HG02973 (cell line): ENCODE measurements around the gene HOXA5.

Experiments
- ATAC-seq: cut with Tn5 transposase; IDR thresholded peaks from one replicate; pipeline ENCODE4 v1.9.1; 2021; ENCODE audit warnings: moderate library complexity; ENCODE audit not compliant: unreplicated experiment

HOXA5 gene

DNA sequence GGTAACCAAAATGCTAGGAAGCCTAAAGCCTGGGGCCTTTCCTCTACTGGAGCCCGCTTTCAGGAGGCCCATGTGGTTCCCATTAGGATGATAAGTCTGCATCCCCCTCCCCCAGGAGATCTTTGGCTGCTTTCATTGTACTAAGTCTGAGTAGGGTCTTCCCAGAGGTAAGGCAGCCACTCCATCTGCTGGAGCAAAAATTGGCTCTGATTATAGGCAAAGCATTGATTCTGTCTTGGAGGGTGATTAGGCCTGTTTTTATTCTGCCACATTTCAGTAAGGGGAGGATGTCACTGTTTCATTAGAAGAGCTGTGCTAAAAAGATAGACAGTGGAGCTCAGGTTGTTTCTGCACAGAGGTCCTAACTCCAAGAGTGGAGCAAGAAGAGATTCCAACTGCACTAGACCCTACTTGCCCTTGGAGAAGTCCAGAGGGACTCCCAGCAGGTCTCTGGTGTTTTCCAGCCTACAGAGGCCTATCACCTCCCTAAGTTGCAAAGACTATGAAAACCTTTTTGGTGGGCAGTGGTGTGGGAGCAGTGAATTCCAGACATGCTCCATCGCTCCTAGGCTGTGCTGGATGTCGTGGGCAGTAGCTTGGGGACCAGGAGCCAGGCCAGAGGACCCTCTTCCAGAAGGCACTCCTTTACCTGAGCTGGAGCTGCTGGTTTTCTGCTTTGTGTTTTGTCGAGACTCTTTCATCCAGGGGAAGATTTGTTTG, 33.9 kb downstream of the HOXA5 start:
- ATAC-seq: no peak

DNA sequence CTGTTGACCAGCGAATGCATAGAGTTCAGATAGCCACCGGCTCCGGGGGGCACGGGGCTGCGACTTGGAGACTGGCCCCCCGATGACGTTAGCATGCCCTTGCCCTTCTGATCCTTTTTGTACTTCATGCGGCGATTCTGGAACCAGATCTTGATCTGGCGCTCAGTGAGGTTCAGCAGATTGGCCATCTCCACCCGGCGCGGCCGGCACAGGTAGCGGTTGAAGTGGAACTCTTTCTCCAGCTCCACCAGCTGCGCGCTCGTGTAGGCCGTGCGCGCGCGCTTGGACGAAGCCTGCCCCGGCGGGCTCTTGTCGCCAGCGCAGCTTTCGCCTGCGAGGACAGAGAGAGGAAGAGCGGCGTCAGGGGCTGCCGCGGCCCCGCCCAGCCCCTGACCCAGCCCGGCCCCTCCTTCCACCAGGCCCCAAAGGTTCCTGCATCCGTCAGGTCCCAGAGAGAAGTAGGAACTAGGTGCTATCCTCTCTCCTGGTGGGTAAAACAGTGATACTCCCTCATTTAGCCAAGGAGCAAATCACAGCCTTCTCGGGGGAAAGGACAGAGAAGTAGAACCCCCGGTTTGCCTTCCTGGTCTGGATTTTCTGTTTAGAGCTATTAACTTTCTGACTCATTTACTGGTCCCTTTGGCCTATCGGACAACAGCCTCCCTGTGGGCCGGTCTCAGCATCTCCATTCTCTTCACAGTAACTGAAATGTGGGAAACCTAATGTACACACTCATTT, 34.9 kb downstream of the HOXA5 start:
- no peak for ATAC-seq

DNA sequence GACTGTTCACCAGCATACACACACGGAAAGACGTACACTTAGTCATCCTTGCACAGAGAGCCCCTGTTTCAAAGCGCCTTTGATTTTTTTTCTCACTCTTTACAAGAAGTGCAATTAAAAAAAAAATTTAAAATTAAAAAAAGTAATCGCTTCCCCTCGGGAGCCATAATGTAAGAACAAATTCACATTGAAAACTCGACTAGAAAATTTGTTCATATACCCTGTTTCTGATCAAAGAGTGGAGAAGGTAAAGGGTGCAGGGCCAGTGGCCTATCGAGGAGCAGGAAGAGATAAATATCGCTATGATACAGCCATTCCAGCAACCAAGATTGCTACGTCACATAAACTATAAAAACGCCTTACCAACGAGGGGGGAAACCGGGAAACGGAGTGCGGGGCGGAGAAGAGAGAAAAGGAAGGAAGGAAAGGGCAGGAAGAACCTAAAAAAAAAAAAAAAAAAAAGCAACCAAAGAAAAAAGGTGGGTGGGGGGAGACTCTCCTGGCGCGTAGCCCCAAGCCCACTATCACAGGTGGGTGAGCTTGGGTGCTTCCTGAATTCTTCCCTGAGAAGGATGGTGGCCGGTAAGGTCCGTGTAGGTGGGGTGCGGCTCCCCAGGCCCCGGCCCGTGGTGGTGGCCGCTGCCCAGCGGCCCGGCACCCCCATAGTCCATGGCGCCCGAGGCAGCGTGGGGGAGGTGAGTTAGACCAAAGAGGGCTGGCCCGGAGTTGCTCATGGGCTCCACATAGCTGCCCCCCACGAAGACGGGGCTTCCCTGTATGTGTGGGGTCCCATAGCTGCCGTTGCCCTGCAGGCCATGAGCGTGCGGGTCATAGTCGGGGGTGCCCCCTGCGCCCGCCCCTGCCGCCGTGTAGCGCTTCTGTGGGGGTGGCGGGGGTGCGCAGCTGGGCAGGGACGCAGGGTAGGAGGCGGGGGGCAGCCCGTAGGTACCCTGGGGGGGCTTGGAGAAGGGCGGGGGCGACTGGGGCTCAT, 35.8 kb downstream of the HOXA5 start:
- ATAC-seq: no peak

DNA sequence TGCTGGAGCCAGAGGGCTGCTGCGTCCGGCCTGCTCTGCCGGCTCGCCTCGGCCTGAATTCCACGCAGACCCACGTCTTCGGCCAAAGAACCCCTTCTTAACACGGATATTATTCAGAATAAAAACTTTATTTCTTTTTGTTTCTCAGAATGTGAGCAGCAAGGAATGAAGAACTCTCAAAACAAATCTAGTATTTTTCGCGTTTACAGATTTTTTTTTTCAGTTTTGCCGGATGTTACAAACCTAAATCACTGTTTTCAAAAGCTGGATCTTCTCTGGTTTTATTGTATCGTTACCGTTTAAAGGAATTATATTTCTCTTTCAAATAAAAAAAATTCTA, 36.6 kb downstream of the HOXA5 start:
- ATAC-seq: no peak

DNA sequence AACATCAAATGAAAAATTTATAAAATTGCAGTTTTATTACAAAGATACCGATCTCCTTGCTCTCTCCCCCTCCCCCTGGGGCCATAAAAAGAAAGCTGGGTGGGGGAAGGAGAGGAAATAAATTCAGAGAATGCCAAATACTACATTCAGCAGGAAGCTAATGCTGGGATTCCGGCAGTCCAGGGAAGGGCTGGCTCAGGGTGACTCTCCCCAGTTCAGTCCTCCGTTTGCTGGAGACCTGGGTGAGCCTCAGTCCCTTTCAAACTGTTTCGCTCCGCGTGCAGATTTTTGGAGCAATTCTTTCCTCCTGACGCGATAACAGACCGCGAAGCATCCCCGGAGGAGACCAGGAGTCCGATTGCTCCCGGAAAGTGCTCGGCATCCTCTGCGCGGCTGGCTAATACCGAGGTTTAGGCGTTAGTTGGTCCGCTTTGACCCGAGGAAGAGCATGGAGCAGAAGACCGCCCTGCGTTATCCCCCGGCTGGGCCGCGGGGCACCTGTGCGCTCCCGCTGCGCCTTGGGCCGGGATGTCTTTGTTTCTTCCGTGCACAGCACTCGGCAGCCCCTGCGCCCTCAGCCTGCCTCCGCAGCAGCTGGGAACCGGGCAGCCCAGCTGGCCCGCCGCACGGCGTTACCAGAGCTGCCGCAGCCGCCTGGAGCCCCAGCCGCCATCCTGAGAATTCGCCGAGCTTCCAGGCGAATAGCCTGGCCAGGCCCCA, 37.1 kb downstream of the HOXA5 start:
- no peak for ATAC-seq

DNA sequence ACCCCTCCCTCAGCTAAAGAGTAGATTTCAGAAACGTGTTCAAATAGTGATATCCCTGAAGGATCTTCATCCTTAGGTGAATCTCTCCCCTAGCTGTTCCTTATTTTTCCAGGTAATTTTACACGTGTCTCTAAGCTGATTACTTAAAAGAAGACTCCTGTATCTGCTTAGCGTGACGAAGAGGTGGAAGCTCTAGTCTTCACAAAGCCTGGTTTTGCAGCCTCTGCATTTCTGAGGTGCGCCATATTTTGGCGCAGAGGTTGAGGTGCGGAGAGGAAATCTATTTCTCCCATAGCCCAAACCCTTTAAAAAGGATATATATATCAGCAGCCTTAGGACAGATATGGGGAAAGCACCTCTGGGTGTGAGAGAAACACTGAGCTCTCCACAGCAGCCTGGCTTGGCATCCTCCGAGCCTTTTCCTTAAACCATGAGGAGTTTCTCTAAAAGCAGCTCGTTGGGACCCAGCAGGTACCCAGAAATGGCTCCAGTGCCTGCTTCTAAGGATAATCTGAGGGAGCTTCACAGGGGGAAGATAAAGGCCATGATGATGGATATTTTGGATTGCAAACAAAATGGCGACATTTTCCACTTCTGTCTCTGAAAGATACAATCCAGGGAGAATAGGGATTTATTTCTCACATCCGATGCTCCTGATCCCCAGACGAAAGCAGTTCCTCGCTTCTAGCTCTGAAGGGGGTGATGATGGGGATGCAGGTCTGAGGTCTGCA, 38.0 kb downstream of the HOXA5 start:
- no peak for ATAC-seq

DNA sequence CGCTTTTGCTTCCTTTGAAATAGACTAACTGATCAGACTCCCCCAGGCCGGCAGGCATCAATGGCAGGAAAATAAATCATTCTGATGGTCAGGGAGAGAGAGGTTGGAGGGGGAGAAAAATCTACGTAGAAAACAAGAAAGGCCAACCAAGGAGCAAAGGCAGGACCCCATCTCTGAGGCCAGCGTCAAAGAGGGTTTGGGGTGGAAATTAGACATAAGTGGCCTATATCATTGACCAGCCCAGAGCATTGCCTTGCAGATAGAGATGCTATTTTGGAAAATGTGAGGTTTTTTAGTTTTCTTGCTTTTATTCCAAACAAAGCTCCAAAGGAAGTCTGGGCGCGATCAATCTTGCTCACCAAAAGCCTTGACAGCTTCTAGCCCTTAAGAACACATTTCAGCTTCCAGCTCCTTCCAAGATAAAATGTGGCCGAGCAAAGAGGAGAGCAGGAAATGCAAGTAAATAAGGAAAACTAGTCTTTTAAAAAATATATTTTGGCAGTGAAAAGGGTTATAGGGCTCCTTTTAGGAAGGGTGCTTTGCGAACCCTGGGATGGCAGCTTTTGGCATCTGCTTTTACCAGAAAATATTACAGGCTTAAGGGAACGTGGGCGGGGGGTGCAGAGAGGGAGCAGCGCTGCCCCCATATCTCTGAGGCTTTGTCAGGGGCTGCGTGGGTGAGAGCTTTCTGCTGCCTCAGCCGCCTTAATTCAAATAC, 39.0 kb downstream of the HOXA5 start:
- no peak for ATAC-seq

DNA sequence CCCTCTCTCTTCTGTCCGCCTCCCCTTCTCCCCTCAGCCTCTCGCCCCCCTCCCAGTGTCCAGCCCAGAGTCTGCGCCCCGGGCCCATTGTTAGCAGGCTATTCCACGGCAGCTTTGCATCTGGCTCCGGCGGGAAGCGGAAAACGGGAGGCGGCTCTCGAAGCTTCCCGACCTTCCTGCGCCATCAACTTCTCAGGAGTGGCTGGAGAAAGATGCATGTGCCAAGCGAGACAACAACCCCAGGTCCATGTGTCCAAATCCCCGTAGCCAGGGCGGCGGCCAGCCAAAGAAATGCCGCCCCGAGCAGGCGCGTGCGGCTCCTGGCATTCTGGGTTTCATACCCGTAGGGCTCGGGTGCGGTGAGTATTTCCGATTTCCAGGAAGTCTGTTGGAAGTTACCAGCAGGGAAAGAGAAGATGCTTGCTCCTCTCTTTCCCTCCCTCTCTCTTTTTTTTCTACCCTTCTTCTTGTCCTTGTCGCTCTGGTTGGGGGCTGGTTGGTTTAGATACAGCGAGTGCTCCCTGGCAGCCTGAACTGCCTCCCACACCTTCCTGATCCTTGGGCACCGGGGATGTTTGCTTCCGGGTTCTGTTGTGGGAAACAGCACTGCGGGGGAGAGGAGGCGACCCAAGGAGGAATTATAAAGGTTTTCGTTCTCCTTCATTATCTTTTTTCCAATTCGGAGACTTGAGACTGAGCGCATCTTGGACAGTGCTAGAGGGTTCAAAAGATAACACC, 39.8 kb downstream of the HOXA5 start:
- ATAC-seq: no peak

DNA sequence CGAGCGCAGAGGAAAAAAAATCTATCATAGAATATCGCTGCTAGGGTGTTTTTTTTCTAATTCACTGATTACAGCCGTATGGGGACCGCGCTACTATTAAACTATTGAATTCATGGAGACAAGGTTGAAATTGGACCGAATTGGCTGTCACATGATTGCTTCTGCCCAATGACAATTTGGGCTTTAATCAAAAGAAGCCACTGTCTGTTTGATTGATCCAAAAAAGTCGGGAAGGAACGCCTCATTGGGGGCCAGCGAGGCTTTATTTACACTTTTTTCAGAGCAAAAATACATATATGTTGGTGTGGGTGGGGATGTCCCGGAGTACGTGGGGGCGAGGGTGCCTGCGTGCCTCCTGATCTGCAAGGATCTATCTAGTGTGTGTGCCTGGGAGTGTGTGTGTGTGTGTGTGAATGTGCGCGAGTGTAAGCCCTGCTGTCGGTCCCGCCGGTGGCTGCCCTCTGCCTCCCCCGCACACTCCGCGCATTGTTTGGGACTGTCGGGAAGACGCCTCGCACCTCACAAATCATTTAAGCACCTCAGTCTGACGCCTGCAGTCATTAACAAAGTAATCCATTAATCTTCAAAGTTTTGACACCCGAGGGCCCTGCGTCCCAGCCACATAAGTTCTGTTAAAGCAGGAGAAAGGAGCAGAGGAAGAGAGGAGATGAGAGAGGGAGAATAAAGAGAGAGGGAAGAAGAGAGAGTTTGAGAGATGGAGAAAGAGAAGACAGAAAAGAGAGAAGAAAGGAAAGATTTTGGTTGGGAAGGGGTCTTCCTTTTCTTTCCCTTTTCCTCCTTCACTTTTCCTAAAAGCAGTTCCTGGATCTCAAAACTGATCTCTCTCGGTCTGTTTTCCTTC, 40.7 kb downstream of the HOXA5 start, which contains the start of gene HOXA2:
Gene HOXA2 (minus strand): TSS at position 103 of the 862 bp plus-strand sequence. CDS start 183 bp downstream, outside the sequence.
- ATAC-seq: no peak

DNA sequence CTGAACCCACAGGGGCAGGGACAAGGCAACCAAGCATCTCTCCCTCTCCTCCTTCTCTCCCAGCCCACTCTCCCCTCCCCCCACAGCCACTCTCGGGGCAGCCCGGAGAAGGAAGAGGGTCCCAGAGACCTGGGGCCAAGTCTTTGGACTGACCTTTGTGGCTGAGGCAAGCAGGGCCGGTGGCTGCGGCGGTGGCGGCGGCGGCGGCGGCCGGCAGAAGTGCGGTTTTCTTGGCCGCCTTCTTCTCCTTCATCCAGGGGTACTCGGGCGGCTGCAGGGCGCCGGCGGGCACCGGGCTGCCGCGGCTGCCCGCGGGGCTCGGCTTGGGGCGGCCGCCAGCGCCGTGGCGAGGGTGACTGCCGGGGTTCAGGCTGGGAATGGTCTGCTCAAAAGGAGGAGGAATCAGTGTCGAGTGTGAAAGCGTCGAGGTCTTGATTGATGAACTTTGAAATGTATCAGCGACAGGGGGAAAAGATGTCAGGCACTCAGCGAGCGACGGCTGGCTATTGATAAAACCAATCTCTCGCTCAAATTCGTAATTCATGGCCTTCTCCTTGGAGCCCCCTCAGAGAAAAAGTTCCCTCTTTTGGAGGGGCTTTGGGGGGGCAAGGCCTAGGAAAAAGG, 41.4 kb downstream of the HOXA5 start:
- ATAC-seq: no peak

DNA sequence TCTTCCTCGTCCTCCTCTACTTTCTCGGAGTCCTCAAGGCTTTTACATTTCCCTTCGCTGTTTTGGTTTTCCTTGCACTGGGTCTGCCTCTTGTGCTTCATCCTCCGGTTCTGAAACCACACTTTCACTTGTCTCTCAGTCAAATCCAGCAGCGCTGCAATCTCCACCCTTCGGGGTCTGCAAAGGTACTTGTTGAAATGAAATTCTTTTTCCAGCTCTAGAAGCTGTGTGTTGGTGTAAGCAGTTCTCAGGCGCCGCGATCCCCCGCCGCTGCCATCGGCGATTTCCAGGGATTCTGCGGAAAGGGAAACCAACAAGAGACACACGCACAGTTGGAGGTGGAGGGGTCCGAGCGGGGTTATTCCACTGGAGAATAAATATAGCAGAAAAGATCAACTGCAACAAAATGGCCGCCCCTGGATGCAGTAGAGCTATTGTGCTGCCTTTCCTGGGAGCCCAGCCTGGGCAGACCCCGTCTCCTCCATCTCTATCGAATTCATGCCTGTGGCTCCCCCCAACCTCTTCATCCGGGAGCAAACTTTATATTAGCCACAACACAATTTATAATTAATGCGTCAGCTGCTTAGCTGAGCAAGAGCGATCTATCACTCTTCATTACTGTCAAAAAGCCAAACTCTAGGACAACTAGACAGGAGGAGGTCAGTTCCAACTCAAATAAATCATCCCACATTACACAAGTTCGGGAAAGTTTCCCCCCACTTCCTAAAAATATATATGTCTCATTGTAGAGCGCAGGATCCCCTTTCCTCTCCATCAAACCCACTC, 42.1 kb downstream of the HOXA5 start:
- no peak for ATAC-seq

DNA sequence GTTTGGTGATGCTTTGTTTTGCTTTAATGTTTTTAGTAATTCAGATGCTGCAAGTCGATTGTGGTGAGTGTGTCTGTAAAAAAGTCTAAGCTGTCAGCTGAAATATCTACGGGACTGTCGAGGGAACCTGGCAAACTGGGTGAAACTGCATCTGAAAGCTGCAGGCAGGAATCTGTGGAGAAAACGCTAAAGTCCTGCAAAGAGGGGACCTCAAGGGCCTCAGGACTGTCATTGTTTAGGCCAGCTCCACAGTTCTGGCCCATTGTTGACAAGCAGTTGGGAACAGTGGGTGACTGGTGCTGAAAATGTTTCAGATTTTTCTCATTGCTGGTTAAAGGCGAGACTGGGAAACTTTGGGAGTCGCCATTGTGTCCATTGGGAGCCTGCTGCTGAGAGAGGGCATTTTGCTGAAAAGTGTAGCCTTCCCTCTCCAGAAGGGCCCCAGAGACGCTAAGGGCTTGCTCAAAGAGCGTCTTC, 42.7 kb downstream of the HOXA5 start:
- ATAC-seq: no peak

DNA sequence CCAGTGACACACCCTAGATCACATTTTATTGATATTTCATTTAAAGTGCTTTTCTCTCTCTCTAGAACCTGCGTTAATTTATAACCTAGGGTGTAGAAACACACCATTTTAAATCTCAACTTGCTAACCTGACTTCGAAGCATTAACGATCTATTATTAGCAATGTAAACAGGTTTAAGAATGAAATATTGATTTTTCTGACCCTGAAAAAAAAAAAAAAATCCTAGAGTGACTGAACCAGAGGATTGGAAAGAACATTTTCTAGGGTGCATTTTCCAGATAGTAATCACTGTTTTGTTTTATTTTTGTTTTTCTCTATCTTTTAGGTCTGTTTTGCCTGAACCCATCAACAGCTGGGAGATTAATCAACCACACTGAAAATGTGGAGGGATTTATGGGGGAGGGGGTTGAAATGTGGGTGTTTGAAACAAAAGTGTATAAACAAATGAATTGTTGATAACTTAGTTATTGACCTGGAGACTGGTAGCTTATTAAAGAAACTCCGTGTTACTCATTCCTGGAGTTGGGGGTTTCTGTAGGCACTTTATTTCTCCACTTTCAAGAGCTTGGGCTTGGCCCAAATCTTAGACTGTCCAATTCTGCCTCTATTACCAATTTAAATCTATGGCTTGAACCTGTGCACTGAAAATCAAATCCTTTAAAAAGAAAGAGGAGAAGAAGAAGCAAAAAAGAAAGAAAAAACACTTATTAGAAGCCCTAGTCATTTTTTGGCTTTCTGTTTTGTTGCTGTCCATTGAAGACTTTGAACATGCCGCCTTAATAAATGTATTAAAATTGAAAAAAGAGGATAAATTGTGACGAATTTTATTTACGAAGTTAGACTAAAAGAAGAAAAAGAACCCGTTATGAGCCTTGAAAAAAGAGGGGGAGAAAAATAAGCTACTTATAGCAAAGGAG, 43.8 kb downstream of the HOXA5 start:
- ATAC-seq: no peak

DNA sequence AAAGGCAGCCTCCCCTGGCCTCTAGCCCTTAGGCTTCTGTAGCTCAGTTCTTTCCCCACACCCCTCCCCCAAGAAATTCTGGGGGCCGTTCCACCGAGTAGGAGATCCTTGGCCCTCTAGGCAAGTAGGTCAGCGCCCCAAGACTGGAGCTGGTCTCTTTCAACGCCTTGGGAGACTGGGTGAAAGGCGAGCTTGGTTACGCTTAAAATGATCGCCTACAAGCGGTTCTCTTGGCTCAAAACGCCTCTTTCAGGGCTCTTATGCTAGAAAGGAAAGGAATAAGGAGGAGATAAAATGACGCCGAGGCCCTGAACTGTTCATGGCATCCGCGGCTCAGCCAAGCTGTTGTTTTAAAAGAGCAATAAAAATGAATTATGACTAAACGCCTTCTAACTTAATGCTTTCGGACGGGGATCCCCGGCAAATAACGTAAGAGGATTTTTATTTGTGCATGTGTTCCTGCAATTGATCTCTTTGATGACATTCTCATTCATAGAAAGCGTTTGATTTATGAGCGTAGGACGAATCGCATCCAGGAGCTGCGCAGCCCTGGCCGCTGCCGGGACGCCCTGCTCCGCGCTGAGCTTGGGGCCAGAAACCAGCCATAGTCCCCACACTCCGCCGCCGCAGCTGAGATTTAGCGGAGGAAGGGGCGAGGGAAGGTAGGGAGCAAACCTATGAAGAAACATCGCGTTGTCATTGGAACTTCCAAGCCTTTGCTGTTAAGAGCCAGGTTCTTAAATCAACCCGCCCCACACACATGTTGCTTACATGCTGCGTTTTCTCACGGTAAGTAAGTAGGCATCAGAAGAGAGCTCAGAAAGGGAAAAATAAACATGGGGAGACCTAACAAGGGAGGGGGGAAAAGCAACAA, 44.7 kb downstream of the HOXA5 start:
- ATAC-seq: no peak
